PC-9 (cell line): ENCODE measurements around the gene FTO. TPM values are rescaled to one million over a fixed set of nuclear protein-coding genes. Genes with fewer than 3 reads are reported as not detected.

Source experiments
- BruUV-seq: library from RNA; stranded (reverse); fragments of 400-500 nt; replicated peaks from 2 replicates; lab custom pipeline; 2021; lab: Mats Ljungman, UMichigan
- CTCF ChIA-PET: fragments of 300-600 bp; sonication (Branson Sonifier 250); formaldehyde crosslinking; loops from one replicate; lab custom pipeline; 2022; ENCODE audit warnings: antibody characterized with exemption; lab: Charles Lee
- POLR2A ChIA-PET: fragments of 300-600 bp; sonication (Branson Sonifier 250); formaldehyde crosslinking; loops from one replicate; lab custom pipeline; 2022; ENCODE audit warnings: antibody characterized with exemption; ENCODE audit not compliant: unreplicated experiment; lab: Charles Lee
- DNase-seq, 2 experiments: peaks; one replicate each; pipeline versions ENCODE4 v3.0.0 to v3.0.0-alpha.2; 2015 to 2022; ENCODE audit warnings: mixed read lengths in 1 of 2
- H2AFZ ChIP-seq: fragments of 200-600 bp; sonication (generic); 2 replicates; pipeline ENCODE4 v1.8.1; 2017; ENCODE audit warnings: antibody characterized with exemption
- H3F3A ChIP-seq: fragments of 200-600 bp; sonication (generic); 2 replicates; pipeline ENCODE4 v1.8.1; 2017; ENCODE audit warnings: antibody characterized with exemption, mild to moderate bottlenecking, low read depth; ENCODE audit not compliant: insufficient read depth
- H3K27ac ChIP-seq: fragments of 200-600 bp; sonication (generic); 2 replicates; pipeline ENCODE4 v1.6.1; 2016; ENCODE audit warnings: mixed run types
- H3K27me3 ChIP-seq: fragments of 200-600 bp; sonication (generic); 2 replicates; pipeline ENCODE4 v1.6.1; 2016; ENCODE audit warnings: low read depth, mixed run types; ENCODE audit not compliant: insufficient read depth
- H3K36me3 ChIP-seq: fragments of 200-600 bp; sonication (generic); 2 replicates; pipeline ENCODE4 v1.6.1; 2016; ENCODE audit warnings: low read depth, mixed run types
- H3K4me1 ChIP-seq: fragments of 200-600 bp; sonication (generic); replicated peaks from 2 replicates; pipeline ENCODE4 v1.6.1; 2016; ENCODE audit warnings: mixed run types; ENCODE audit not compliant: insufficient read depth
- H3K4me2 ChIP-seq: fragments of 200-600 bp; sonication (generic); 2 replicates; pipeline ENCODE4 v1.6.1; 2017; ENCODE audit warnings: mixed run types
- H3K4me3 ChIP-seq: fragments of 200-600 bp; sonication (generic); 2 replicates; pipeline ENCODE4 v1.6.1; 2016; ENCODE audit warnings: mixed run types
- H3K79me2 ChIP-seq: fragments of 200-600 bp; sonication (generic); 2 replicates; pipeline ENCODE4 v1.6.1; 2017; ENCODE audit warnings: low read depth, mixed run types
- H3K9me2 ChIP-seq: fragments of 200-600 bp; sonication (generic); 2 replicates; pipeline ENCODE4 v1.8.1; 2017; ENCODE audit warnings: mild to moderate bottlenecking; ENCODE audit not compliant: insufficient read depth
- H3K9me3 ChIP-seq: fragments of 200-600 bp; sonication (generic); 2 replicates; pipeline ENCODE4 v1.8.1; 2016; ENCODE audit warnings: low read depth; ENCODE audit not compliant: insufficient read depth
- H4K20me1 ChIP-seq: fragments of 200-600 bp; sonication (generic); 2 replicates; pipeline ENCODE4 v1.8.1; 2017; ENCODE audit not compliant: insufficient read depth
- EZH2 ChIP-seq: fragments of 200-600 bp; sonication (generic); IDR thresholded peaks from 2 replicates; pipeline ENCODE4 v1.8.0; 2017; ENCODE audit warnings: antibody characterized with exemption, low read depth
- intact Hi-C: fragments of 100-400 bp; cut with micrococcal nuclease; formaldehyde crosslinking; loops from one replicate; pipeline ENCODE4 v1.10.0; 2022; ENCODE audit not compliant: unreplicated experiment
- total RNA-seq: library from RNA; stranded (reverse); gene quantifications from 2 replicates; pipeline ENCODE4 v1.2.3, GENCODE V29; 2021
- TF ChIP-seq, protein P1 (sequence below): fragments of 200-600 bp; sonication (generic); conservative IDR thresholded peaks from 2 replicates; pipeline ENCODE4 v1.6.1; 2017; ENCODE audit warnings: mixed run types, antibody characterized with exemption, mild to moderate bottlenecking, moderate library complexity

FTO gene
- total RNA-seq, 1 experiment from 2014 or later, result 58.1 TPM

DNA sequence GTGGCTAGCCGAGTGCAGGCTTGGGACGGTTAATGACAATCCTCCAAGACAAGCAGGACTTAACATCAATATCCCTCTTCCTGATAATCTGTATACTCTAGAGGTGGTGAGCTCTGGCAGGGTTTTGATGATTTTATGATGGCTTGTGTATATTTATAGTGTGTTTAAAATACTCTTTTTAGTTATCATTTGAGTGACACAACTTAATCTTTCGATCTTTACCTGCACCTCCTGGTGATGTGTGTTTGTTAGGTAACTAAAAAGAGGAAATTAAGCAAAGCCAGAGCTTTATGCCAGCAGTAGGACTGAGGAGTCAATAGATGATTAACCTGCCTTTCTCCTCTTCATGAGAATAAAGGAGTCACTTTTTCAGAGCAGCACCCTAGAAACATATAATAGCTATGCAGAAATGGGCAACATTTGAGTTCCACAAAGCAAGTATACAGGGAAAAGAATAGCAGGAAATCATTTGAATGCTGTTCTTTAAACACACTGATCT is 372.1 kb downstream of the FTO start:
- Histone ChIP-seq H3K9me3 (no peaks in the 10 kb centered on the region), H3K9me2 (no peaks in the 10 kb centered on the region), H3K4me2 (no peak overlapping the region), H2AFZ (no peak overlapping the region), H4K20me1 (no peaks in the 10 kb centered on the region), H3K27me3 (no peaks in the 10 kb centered on the region), H3F3A (peaks cover 50% of the 10 kb centered on the region), H3K4me3 (no peak overlapping the region), H3K36me3 (no peaks in the 10 kb centered on the region), H3K4me1 (peaks cover 57% of the 10 kb centered on the region), H3K27ac (peak overlapping the region; percentile 85), H3K79me2 (no peaks in the 10 kb centered on the region)
- intact Hi-C loops, result no loop called here
- CTCF ChIA-PET, result no interaction called here
- no TSS peak for BruUV-seq
- POLR2A ChIA-PET, result no interaction called here
- DNase-seq, result no peak
- TF ChIP-seq, protein P1, sequence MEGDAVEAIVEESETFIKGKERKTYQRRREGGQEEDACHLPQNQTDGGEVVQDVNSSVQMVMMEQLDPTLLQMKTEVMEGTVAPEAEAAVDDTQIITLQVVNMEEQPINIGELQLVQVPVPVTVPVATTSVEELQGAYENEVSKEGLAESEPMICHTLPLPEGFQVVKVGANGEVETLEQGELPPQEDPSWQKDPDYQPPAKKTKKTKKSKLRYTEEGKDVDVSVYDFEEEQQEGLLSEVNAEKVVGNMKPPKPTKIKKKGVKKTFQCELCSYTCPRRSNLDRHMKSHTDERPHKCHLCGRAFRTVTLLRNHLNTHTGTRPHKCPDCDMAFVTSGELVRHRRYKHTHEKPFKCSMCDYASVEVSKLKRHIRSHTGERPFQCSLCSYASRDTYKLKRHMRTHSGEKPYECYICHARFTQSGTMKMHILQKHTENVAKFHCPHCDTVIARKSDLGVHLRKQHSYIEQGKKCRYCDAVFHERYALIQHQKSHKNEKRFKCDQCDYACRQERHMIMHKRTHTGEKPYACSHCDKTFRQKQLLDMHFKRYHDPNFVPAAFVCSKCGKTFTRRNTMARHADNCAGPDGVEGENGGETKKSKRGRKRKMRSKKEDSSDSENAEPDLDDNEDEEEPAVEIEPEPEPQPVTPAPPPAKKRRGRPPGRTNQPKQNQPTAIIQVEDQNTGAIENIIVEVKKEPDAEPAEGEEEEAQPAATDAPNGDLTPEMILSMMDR, result no peak

GRCh38 chr16:54077050-54077821 is 373.3 kb downstream of the FTO start:
- POLR2A ChIA-PET, result interaction anchor here (0.5 to 0.6 kb wide), 2 partner anchors 11 to 13 kb away, joined by 3 to 5 read pairs; no protein-coding TSS in a partner anchor
- CTCF ChIA-PET, result interaction anchor here (0.5 kb wide), 1 partner anchor 1165 kb away, joined by 8 read pairs; no protein-coding TSS in a partner anchor

GRCh38 chr16:54080524-54081008 is 376.6 kb downstream of the FTO start:
- ChIA-PET CTCF (no interaction called here), POLR2A (interaction anchor here (0.6 to 0.7 kb wide), 2 partner anchors 43 to 861 kb away, joined by 6 to 9 read pairs; no protein-coding TSS in a partner anchor)
- no TSS peak for BruUV-seq
- peak overlapping the region; percentile 92 for H3K27ac ChIP-seq
- peaks cover 53% of the 10 kb centered on the region for H3F3A ChIP-seq
- peak; percentile 50 to 99 for DNase-seq
- no peaks in the 10 kb centered on the region for H3K79me2 ChIP-seq
- no peaks in the 10 kb centered on the region for H3K27me3 ChIP-seq
- H4K20me1 ChIP-seq, result no peaks in the 10 kb centered on the region
- no peaks in the 10 kb centered on the region for H3K9me2 ChIP-seq
- H3K4me1 ChIP-seq, result peaks cover 63% of the 10 kb centered on the region
- intact Hi-C loops, result loop anchor here (1.0 kb wide), 1 partner anchor 206 kb away; the partner anchor contains the start of gene IRX3
- H3K4me3 ChIP-seq, result peak overlapping the region; percentile 8; the same call in 1 of the 2 replicates
- no peak overlapping the region for H2AFZ ChIP-seq
- peak overlapping the region; percentile 62 for H3K4me2 ChIP-seq
- H3K36me3 ChIP-seq, result no peaks in the 10 kb centered on the region
- peaks cover 3% of the 10 kb centered on the region; the same call in 1 of the 2 replicates for H3K9me3 ChIP-seq
- no peak for TF ChIP-seq EZH2
- TF ChIP-seq, protein P1, result no peak

More at GRCh38 chr16:54077050-54077821, 373.3 kb downstream of the FTO start:
- Histone ChIP-seq H3K4me3 (0 out of 2 replicates have a peak overlapping the region, but pooled peaks have one; percentile 8), H3K79me2 (no peaks in the 10 kb centered on the region), H3K27me3 (no peaks in the 10 kb centered on the region), H3K9me2 (no peaks in the 10 kb centered on the region), H2AFZ (peak overlapping the region; percentile 67), H3K4me1 (peaks cover 69% of the 10 kb centered on the region), H3K36me3 (no peaks in the 10 kb centered on the region), H3K4me2 (peak overlapping the region; percentile 66), H3K27ac (peak overlapping the region; percentile 85), H4K20me1 (no peaks in the 10 kb centered on the region), H3K9me3 (peaks cover 2% of the 10 kb centered on the region; the same call in 1 of the 2 replicates), H3F3A (peaks cover 57% of the 10 kb centered on the region)
- no peak for TF ChIP-seq EZH2
- TF ChIP-seq, protein P1, result no peak
- intact Hi-C loops, result loop anchor here (1.0 kb wide), 1 partner anchor 50 kb away; no protein-coding TSS in a partner anchor
- TSS peak; percentile 71 for BruUV-seq
- peak; percentile 53 to 73 for DNase-seq
